HG03342 (cell line): ENCODE measurements around the gene IGFBP6.
A peak's percentile ranks its signal among the peaks of the same experiment; 100 is the strongest.

Experiments used
- ATAC-seq: cut with Tn5 transposase; IDR thresholded peaks from one replicate; pipeline ENCODE4 v1.9.1; 2021; ENCODE audit warnings: mild to moderate bottlenecking, moderate library complexity; ENCODE audit not compliant: unreplicated experiment

IGFBP6 gene

DNA sequence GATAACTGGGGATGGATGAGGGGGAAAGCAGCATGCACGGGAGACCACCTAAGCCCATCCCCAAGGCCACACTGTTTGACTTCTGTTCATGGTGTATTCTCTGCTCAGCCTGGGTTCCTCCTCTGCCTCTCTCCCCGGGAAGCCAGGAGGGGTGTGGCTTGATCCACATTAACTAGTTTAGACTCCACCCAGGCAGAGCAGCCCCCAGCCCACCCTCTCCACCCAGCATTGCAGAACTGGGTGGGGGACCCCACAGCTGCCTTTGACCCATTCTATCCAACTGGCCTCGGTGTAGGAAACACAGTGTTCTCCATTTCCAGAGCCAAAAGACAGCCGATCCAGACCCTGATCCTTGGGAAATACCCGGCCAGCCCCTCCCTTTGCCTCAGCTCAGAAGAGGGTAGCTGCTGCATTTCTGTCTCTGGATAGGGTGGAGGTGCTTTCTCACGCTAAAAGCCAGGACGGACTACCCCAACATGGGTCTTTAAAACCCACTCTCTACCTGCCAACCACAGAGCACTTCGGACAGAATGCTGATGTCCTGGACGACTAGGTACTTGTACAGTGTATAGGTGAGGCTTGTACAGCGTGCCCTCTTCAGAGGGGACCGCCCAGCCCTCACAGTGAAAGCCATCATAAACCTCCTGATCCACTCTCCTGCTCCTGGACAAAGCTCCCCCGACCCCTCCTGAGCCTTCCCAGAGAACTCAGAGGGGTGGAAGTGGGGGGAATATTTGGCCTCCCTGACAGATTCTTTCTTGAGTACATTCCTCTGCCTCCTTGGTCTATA, 27.7 kb upstream of the IGFBP6 start:
- no peak for ATAC-seq

DNA sequence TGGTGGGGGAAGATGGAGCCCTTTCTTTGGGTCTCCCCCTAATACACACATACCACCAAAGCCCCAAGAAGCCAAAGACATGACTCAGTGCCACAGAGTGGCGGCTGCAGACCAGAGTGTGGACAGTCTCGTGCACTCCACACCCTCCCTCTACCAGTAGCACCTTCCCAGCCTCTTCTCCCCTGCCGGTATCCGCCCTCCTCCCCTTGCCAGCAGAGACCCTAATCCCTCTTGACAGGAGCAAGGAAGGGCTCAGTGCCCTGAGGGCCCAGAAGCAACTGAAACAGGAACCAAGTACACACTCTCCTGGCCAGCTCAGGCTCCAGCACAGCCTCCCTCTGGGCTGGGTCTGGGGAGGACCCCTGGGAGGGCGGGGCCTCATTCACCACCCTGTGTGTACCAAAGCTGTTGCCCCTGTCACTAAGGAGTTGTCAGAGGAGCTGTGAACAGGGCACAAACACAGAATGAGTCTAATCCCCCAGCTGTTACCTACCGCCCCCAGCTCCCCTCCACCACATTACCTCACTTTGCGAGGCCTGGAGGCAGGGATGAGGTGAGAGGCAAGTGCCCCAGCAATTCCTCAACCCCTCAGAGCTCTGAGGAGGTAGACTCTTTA, 26.5 kb upstream of the IGFBP6 start:
- ATAC-seq = no peak

DNA sequence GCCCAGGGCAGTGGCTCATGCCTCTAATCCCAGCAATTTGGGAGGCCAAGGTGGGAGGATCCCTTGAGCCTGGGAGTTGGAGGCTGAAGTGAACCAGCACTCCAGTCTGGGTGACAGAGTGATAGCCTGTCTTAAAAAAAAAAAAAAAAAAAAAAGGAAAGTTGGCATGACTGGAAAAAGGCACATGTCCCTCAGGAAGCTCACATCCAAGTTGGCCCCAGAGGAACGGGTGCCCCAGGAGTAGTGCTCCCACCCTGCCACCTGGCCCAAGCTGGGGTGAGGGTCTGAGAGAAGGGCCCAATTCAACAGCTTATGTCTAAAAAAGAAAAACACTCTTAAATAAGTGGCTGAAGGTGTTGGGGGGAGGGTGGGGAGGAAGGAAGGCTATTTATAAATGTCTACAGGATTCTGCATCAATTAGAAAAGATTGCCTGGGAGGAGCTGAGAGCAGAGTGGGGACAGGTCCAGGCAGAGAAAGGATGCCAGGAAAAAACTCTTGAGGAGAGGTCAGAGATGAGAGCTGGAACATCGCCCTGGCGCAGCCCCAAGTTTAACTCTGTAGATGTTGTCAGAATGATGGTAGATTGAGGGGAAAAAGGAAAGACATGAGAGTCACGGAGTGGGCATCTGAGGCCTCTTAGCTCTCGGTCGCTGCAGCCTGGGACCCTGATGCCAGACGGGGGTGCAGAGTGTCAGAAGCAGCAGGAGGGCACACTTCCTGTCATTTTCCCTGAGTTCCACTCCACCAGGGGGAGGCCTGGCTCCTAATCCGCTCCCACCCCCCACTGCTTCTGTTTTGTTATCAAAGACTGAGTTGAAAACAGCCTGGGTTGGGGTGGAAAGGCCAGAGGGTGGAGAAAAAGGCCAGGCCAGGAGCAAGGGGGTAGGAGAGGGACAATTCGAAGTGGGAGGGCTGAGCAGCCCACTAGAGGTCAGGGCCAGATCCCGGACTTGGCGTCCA, 25.6 kb upstream of the IGFBP6 start:
- ATAC-seq = no peak

DNA sequence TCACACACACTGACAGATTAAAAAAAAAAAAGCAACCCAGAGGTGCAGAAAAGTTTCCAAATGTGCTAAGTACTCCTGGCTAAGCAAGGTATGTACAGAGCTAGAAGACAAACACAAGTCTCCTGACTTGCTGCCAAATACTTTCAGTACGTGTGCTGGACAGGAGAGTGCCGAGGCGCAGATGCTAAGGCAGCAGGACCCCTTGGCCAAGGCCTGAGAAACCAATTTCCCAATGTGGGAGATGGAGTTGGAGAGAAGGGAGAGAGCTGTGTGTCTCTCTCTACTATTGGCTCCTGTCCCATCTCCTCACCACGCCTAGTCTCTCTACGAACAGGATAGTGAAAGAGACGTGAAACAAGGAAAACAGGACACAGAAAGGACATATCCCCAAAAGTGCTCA, 23.6 kb upstream of the IGFBP6 start:
- ATAC-seq = no peak

DNA sequence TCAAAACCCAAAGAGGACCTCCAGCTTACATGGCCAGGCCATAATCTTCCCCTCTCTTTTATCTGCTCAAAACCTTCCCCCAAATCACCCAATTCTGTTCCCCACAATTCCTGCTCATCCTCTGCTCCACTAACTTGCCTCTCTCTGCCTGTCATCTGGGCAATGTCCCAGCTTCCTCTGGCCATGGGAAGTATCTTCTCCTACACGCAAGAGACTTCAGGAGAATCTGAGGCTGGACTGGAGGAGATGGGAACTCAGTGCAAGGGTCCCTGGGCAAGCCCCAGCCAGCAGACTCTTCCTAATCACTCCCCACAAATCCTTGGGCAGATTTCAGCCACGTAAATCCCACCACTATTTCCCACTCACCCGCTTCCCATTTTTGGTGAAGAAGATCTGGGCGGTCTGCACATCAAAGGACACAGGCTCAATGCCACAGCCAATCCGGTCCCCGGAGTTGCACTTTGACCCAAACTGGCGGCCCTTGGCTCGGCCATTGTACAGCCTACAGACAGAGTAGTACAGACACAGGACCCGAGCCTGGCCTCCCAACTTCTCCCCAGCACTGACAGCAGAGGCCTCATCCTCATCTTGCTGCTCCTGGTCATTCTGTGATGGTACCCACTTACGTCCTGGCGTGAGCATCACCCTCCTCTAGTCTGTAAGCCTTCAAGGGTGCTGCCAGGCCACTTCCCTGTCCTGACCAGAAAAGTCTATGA, 23.0 kb upstream of the IGFBP6 start:
- ATAC-seq = no peak

DNA sequence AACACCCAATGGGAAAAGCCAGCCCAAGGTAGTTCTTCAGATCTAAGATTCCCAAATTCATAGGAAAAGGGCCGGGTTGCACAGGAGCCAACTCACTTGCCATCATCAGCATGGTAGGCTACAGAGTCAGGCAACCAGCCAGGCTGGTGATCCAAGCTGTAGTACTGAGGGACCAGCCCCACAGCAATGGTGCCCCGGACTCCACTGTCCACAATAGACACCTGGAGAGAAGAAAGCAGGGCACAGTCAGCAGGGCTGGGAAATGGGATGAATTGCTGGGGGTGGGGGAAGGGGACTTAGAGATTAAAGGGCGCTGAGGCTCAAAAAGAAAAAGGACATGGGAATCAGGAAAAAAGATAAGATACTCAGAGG, 22.5 kb upstream of the IGFBP6 start:
- no peak for ATAC-seq

DNA sequence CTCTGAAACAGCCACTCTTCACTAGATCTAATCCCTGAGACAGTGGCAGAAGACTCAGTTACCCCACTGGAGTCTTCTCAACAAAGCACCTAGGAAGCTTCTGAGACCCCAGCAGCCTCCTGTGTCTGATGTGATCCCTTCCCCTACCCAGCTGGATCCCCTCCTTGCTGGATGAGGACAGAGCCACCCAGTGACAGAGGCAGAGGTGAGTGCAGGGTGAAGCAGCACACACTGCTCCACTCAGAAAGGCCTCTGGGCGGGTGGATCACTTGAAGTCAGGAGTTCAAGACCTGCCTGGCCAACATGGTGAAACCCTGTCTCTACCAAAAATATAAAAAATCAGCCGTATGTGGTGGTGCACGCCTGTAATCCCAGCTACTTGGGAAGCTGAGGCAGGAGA, 21.0 kb upstream of the IGFBP6 start:
- no peak for ATAC-seq

DNA sequence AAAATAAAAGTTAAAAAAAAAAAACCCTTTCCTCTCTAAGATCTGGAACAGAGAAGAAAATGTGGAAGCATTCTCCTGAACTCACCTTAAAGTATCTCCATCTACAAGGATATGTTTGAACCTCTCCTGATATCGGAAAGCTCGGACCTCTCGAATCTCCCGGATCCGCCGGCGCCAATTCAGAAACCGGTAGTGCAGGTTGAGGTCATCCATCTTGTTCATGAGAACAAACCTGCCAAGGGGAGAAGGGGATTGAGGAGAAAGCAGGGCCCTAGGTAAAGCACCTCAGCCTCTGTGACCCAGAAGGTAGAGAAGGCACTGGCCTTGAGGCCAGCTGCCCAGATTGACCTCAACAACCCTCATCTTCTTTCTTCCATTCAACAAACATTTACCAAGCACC, 20.4 kb upstream of the IGFBP6 start:
- ATAC-seq = no peak

DNA sequence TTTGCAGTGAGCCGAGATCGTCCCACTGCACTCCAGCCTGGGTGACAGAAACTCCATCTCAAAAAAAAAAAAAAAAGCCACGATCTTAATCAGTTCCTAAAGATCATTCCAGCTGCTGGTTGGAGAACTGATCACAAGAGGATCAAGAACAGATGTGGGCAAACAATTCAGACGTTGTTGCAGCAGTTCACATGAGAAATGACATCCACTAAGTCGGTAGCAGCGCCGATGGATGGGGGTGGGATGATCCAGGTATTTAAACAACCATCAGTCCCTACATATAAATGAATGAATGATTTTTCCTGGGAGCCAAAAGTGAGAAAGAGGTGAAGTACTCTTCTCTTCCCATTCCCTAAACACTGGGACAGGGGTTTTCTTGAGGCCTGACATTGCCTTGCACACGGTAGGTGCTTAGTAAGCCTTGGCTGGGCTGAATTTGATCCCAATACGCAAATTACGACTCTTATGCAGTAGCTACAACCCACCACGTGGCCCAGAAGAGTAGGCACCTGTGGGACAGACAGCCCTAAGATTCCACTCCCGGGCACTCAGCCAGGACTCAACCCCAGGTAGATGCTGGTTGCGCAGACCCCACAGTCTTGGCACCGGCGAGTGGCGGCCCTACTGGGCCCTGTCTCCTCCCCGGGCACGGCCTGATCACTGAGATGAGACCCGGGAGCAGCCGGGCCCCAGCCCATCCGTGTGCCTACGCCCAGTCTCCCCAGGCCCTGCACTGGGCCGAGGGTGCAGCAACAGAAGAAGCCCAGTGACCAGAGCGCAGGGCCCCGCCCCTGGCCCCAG, 18.8 kb upstream of the IGFBP6 start:
- peak; percentile 24 for ATAC-seq

DNA sequence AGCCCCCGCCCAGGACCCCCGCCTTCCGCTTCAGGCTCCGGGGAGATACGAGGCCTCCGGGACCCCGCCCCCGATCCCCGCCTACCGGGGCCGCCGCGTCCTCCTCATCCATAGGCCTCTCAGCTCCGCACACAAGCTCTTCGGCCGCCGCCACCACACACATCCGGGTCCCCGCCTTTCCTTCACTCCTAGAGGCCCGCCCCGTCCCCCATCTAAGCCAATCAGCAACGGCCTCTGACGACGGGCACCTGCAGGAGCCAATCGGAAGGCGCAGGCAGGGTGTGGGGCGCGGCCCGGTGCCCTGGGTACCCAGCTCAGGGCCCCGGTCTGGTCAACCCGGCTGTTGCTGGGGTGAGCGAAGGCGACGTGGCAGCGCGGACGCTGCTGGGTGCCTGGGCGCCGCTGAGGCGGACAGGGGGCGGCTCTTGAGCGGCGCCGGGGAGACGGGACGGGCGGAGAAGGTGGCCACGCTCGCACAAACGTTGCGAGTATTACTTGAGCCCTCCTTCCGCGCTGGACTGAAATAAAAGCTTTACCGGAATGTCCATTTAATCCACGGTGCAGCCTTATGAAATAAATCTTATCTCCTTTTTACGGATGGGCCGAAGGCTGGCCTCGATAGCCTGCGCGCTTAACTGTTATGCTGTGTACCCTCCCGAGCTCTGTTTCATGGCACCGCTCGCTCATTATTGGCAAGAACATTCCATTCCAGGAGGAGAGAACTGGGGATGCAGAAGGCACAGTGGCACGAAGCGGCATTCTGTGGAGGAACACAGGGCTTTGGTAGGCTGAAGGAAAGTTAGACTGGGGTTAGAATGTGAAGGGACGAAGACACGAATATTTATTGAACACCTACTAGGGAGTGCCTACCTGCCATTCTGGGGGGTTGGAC, 18.0 kb upstream of the IGFBP6 start, which contains the start of gene SPRYD3:
SPRYD3 (minus strand) TSS at position 165 of the 892 bp plus-strand sequence; CDS start at position 108, 57 bp downstream.
- ATAC-seq = peak; percentile 98

DNA sequence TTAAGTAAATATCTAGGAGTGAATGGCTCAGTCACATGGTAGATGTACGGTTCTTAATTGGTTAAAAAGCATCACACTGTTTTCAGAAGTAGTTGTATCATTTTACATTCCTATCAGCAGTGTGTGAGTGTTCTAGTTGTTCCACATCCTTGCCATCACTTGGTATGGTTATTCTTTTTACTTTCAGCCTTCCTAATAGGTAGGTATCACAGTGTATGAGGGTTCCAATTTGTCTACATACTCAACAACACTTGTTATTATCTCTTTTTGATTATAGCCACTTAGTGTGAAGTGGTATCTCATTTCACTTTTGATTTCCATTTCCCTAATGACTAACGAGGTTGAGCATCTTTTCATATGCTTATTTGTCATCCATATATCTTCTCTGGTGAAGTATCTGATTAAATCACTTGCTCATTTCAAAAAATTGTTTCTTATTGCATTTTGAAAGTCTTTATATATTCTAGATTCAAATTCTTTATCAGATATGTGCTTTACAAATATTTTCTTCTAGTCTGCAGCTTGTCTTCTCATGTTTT, 14.8 kb upstream of the IGFBP6 start:
- ATAC-seq = no peak

DNA sequence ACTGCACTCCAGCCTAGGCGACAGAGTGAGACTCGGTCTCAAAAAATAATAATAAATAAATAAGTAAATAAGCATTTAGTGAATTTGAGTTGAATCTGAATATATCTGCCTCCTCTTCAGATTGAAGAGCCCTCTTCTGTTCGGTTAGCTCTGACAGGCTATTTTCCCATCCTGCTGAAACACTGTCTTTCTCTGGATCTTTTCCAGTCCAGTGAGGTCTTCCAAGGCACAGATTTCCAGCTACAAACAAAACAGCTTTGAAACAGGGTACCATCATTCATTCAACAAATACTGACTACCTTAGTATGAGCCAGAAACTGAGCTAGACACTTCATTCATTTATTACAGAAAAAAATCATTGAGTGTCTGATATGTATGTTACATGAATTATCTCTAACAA, 11.1 kb upstream of the IGFBP6 start:
- no peak for ATAC-seq

DNA sequence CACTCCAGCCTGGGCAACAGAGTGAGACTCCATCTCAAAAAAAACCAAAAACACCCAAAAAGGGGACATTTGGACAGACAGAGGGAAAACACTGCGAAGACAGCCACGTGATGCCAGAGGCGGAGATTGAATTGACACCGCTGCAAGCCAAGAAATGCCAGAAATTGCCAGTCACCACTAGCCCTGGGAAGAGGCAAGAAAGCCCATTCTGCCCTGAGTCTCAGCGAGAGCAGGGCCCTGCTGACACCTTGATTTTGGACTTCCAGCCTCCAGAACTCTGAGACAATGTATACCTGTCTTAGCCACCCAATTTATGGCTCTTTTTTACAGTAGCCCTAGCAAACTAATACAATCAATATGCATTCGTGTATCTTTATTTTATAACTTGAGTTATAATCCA, 7.4 kb upstream of the IGFBP6 start:
- ATAC-seq = no peak

DNA sequence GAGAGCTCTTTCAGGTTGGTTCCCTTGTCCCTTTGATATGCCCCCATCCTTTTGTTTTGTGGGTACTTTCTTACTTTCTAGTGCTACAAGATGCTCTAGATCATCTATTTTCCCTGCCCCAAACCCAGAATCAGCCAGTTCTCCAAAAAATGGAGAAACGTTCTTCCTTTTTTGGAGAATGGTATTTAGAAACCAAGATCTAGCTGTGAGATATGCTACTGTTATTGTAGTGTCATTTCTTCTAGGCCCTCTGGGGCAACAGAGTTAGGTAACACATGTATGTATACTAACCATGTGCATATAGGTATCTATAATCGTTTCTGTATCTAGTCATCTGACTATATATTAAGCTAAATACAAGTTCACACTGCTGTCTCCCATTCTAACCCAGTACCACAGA, 6.9 kb upstream of the IGFBP6 start:
- ATAC-seq = no peak

DNA sequence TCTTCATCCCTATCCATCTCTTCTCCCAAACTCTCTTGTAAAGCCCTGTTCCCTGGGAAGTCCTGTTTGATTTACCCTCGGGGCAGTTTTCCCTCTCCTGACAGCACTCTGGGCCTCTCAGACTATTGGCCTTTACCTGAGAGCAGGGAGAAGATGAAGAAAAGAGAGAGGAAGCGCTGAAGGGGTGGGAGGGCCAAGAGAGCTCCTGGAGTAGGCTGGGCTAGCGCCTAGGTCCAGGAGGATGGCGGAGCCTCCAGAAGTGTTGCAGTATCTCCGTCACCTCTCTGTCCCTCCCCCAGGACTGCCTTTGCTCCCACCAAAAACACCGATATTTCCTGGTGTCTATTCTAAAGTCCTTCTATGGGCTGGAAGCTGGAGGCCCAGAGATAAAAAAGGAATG, 5.7 kb upstream of the IGFBP6 start:
- no peak for ATAC-seq

DNA sequence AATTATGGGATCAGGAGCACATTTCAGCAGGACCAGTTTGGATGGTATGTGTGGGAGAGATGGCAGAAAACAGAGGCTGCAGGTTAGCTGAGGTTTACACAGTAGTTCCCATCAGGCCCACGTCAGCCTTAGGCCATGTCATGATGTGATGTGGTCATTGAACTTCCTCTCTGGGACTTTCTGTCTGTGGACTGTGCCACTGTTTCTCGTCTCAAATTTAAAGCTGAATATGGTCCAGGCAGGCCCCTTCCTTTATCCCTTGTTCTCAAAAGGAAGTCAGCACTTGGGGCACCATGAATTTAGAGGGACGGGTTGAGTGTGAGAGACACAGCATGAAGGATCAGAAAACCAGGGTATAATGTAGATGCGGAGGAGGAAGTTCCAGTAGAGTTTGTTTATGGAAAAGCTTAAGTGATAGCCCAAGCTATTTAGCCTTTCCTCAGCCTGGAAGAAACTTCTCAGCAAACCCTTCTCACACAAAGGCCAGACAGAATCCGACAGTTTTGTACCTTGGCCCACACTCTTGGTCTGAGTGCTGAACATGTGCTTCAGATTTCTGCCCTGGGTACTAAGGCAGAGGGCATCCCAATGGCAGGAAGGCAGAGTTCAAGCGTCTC, 3.6 kb upstream of the IGFBP6 start:
- no peak for ATAC-seq

DNA sequence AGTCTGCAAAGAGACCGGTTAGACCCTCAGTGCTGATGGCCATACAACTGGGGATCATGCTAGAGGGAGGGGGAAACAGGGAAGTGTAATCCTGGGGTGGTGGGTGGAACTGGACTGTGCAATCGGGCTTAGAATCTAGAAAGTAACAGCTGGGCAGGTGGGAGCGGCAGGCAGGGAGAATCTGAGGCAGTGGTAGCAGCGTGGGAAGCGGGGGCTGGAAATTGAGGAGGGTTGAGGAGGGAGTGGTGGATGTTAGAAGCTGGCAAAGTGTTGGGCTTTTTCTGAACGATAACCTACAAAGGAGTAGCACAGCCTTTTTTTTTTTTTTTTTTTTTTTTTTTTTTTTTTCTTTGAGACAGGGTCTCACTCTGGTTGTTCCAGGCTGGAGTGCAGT, 3.1 kb upstream of the IGFBP6 start:
- no peak for ATAC-seq
